ENCODE data around the gene PPP1R18.
"Not testable (repeated sequence)": the region's sequence is repeated elsewhere in the genome, so short reads cannot be mapped to it uniquely, and the experiment has no call there.

PPP1R18 gene

GRCh38 chr6:30719791-30720737 lies 33.6 kb upstream of the PPP1R18 start, which contains the start of gene TUBB:
TUBB (plus strand) TSS chr6:30720352; CDS start chr6:30720507, 155 bp downstream.
- peak; percentile 95 for DNase-seq (ENCODE audit: low read depth)

GRCh38 chr6:30719356-30719755 lies 32.9 kb upstream of the PPP1R18 start:
- DNase-seq (ENCODE audit: low read depth): no peak

GRCh38 chr6:30717845-30718720 lies 31.6 kb upstream of the PPP1R18 start:
- DNase-seq (ENCODE audit: low read depth): not testable (repeated sequence)

- DNase-seq (ENCODE audit: low read depth): peak; percentile 99
These were observed 30.8 kb upstream of the PPP1R18 start, which contains the start of gene MDC1 for GRCh38 chr6:30717129-30717844. MDC1 (minus strand) TSS chr6:30717281; CDS start chr6:30715175, 2,106 bp downstream.

GRCh38 chr6:30716879-30717128 lies 30.4 kb upstream of the PPP1R18 start:
- DNase-seq (ENCODE audit: low read depth): no peak

- DNase-seq (ENCODE audit: low read depth): no peak
These were observed 27.8 kb upstream of the PPP1R18 start for GRCh38 chr6:30714263-30714662.

- no peak for DNase-seq (ENCODE audit: low read depth)
These were observed 26.0 kb upstream of the PPP1R18 start for GRCh38 chr6:30712441-30712945.

- DNase-seq (ENCODE audit: low read depth): no peak
These were observed 25.4 kb upstream of the PPP1R18 start for GRCh38 chr6:30711758-30712380.

GRCh38 chr6:30709101-30709868 lies 22.8 kb upstream of the PPP1R18 start:
- DNase-seq (ENCODE audit: low read depth): no peak

GRCh38 chr6:30707281-30707850 lies 20.9 kb upstream of the PPP1R18 start:
- no peak for DNase-seq (ENCODE audit: low read depth)

- DNase-seq (ENCODE audit: low read depth): no peak
These were observed 19.2 kb upstream of the PPP1R18 start for GRCh38 chr6:30705620-30706019.

GRCh38 chr6:30703821-30704220 lies 17.4 kb upstream of the PPP1R18 start:
- no peak for DNase-seq (ENCODE audit: low read depth)

- no peak for DNase-seq (ENCODE audit: low read depth)
These were observed 16.6 kb upstream of the PPP1R18 start for GRCh38 chr6:30703011-30703410.

GRCh38 chr6:30700340-30700739 lies 13.9 kb upstream of the PPP1R18 start:
- no peak for DNase-seq (ENCODE audit: low read depth)

- no peak for DNase-seq (ENCODE audit: low read depth)
These were observed 10.0 kb upstream of the PPP1R18 start for GRCh38 chr6:30696432-30696831.

- DNase-seq (ENCODE audit: low read depth): no peak
These were observed 4.9 kb upstream of the PPP1R18 start for GRCh38 chr6:30691208-30691847.

- no peak for DNase-seq (ENCODE audit: low read depth)
These were observed 4.2 kb upstream of the PPP1R18 start, which contains the start of gene NRM for GRCh38 chr6:30690403-30691207. NRM (minus strand) TSS chr6:30690984; CDS start chr6:30690974, 10 bp downstream.

- no peak for DNase-seq (ENCODE audit: low read depth)
These were observed 3.5 kb upstream of the PPP1R18 start for GRCh38 chr6:30689985-30690384.
